Smooth muscle cell (in vitro differentiated cells): ENCODE data around the gene FAM72C. TPM values are rescaled to one million over a fixed set of nuclear protein-coding genes. Genes with fewer than 3 reads are reported as not detected.
"Not testable (repeated sequence)": the region's sequence is repeated elsewhere in the genome, so short reads cannot be mapped to it uniquely, and the experiment has no call there.

ENCODE experiments used
- DNase-seq: peaks from one replicate; lab custom pipeline; 2025; ENCODE audit not compliant: unreplicated experiment; lab: John Stamatoyannopoulos, UW
- H2AFZ ChIP-seq: fragments of 200-600 bp; sonication (generic); 2 replicates; pipeline ENCODE4 v1.6.0; 2016; ENCODE audit warnings: antibody characterized with exemption, low read depth, mild to moderate bottlenecking
- H3F3A ChIP-seq: fragments of 200-600 bp; sonication (generic); 2 replicates; pipeline ENCODE4 v1.6.0; 2017; ENCODE audit warnings: antibody characterized with exemption, low read depth
- H3K27ac ChIP-seq: fragments of 200-600 bp; sonication (generic); 2 replicates; pipeline ENCODE4 v1.5.1; 2016; ENCODE audit warnings: low read depth, mild to moderate bottlenecking
- H3K27me3 ChIP-seq: fragments of 200-600 bp; sonication (generic); 2 replicates; pipeline ENCODE4 v1.6.1; 2016; ENCODE audit warnings: low read depth, mild to moderate bottlenecking
- H3K36me3 ChIP-seq: fragments of 200-600 bp; sonication (generic); 2 replicates; pipeline ENCODE4 v1.5.1; 2016; ENCODE audit warnings: low read depth
- H3K4me1 ChIP-seq: fragments of 200-600 bp; sonication (generic); 2 replicates; pipeline ENCODE4 v1.5.1; 2016; ENCODE audit warnings: low read depth
- H3K4me2 ChIP-seq: fragments of 200-600 bp; sonication (generic); 2 replicates; pipeline ENCODE4 v1.6.0; 2016; ENCODE audit warnings: mild to moderate bottlenecking
- H3K4me3 ChIP-seq: fragments of 200-600 bp; sonication (generic); 2 replicates; pipeline ENCODE4 v1.5.1; 2016; ENCODE audit warnings: mild to moderate bottlenecking
- H3K79me2 ChIP-seq: fragments of 200-600 bp; sonication (generic); 2 replicates; pipeline ENCODE4 v1.6.0; 2016; ENCODE audit warnings: low read depth, mild to moderate bottlenecking
- H3K9ac ChIP-seq: fragments of 200-600 bp; sonication (generic); 2 replicates; pipeline ENCODE4 v1.6.0; 2016; ENCODE audit warnings: low read depth
- H3K9me3 ChIP-seq: fragments of 200-600 bp; sonication (generic); replicated peaks from 2 replicates; pipeline ENCODE4 v1.5.1; 2016; ENCODE audit warnings: low read depth
- H4K20me1 ChIP-seq: fragments of 200-600 bp; sonication (generic); 2 replicates; pipeline ENCODE4 v1.6.0; 2016; ENCODE audit warnings: low read depth
- WGBS: methylation state at CpG from one replicate; pipeline ENCODE4 v1.1.7; 2016; ENCODE audit warnings: low lambda C conversion rate; 5-methylcytosine and 5-hydroxymethylcytosine counted together
- polyA plus RNA-seq: library from polyadenylated mRNA; unstranded; fragments of >200 nt; fragmentation: Nextera tagmentation; extraction: Ambion mirVana; gene quantifications from 2 replicates; pipeline ENCODE4 v1.2.1, GENCODE V29; 2016
- total RNA-seq: library from RNA; depleted of rRNA; stranded (reverse); fragments of >200 nt; gene quantifications from 2 replicates; pipeline ENCODE4 v1.2.3, GENCODE V29; 2014

FAM72C gene
- total RNA-seq: 0.18 TPM in 1 of 2 replicates, not detected in the other
- 0.30 and 0.51 TPM in 2 replicates for polyA plus RNA-seq

DNA sequence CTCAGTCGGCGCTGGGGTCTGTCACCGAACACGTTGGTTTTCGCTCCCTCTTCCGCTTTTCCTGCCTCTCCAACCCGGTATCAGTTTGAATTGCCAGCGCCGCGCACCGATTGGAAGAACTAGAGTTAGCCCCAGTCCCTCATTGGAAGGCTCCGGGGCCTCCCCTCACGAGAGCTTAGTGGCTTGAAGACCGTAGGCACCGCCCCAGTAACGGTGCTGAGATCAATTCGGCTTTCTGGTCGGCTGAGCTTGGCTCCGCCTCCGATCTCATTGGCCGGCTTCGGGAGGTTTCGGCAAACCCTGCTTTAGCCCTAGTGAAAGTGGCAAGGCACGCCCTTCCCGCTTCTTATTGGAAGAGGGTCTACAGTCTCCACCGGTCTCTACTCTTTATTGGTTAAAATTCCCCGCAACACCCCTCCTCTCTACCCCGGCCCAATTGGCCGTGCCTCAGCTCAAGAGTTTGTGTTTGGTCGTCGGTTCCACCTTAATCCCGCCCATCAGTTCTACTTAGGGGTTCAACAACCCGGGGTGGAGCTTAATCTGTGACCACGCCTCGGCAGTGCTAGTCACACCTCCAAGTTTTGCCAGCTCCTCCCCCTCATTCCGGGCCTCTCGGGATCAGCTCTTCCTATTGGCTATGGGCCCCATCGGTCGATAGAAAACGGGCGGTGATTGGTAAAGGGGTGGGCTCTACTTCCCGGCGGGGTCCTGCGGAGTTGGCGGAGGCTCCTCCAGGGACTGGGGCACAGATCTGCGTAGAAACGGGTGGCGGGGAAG lies at the start of gene FAM72C:
TSS of gene FAM72C (minus strand) at position 63 of the 777 bp plus-strand sequence. CDS start 845 bp downstream, outside the sequence.
- H3K4me1 ChIP-seq, H2AFZ ChIP-seq, DNase-seq, H3K4me2 ChIP-seq, H3K9me3 ChIP-seq, H3K27me3 ChIP-seq, H4K20me1 ChIP-seq, H3F3A ChIP-seq, H3K4me3 ChIP-seq, H3K79me2 ChIP-seq, H3K27ac ChIP-seq, H3K9ac ChIP-seq, H3K36me3 ChIP-seq: not testable (repeated sequence)
- no CpG with 5 or more reads among the region's 48 CpGs for WGBS

DNA sequence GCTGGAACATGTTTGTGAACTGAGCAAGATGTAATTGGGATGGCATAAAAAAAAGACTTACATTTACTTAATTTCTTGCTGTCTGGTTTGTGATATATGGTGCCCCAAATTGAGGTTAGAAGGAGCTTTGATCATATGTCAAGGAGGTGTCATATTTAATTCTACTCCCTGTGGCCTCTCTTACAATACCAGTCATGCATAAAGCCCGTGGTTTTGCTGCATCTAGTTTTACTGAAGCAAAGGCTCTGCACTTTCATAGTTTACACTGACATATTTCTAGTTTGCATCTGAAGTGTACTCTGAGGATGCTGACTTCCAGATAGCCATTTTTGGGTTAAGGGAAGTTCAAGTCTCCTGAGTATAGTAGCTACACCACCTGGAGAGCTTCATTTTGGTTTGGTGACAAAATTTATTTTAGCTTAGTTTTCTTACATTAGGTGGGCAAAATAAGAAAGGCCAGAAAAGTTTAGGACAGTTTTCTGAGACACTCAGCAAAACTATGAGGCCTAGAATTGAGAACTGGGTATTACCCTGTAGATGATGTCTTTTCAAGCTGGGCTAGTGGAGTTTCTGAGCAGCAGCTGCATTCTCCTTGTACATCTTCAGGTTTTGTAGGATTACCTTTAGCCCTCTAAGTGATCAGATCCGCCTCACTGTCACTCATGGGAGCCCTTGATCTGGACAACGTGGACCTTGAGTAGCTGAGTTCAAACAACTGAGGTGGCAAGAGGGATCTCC lies 48.4 kb upstream of the FAM72C start:
- not testable (repeated sequence) for H3K4me2 ChIP-seq, H3K4me3 ChIP-seq, H3K9me3 ChIP-seq, H2AFZ ChIP-seq, H3K36me3 ChIP-seq, H3K9ac ChIP-seq, H3F3A ChIP-seq, H4K20me1 ChIP-seq, H3K79me2 ChIP-seq, H3K4me1 ChIP-seq, H3K27ac ChIP-seq, DNase-seq, H3K27me3 ChIP-seq
- WGBS: no CpG with 5 or more reads among the region's 3 CpGs

DNA sequence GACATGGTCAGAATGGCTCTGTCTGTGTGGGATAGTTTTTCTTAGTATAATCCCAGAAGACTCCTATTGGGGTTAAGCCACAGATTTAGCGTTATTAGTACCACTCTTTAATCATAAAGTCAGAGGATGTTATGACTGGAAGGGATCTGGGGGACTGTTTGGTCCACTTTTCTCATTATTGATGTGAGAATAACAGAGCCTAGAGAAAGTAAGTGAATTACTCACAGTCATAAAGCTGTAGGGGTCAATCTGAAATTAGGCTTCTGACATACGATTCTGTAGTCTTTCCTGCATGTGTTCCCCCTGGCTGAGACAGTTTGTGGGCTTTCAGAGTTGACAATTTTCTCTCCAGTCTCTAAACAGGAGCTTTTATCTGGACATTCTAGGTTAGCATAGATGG lies 47.3 kb upstream of the FAM72C start:
- not testable (repeated sequence) for H3K4me3 ChIP-seq, H3K9ac ChIP-seq, H3K27me3 ChIP-seq, H3K9me3 ChIP-seq, H3K27ac ChIP-seq, H3K4me2 ChIP-seq, H3K79me2 ChIP-seq, H3K36me3 ChIP-seq, DNase-seq, H2AFZ ChIP-seq, H3F3A ChIP-seq, H4K20me1 ChIP-seq, H3K4me1 ChIP-seq
- no CpG with 5 or more reads among the region's 2 CpGs for WGBS

DNA sequence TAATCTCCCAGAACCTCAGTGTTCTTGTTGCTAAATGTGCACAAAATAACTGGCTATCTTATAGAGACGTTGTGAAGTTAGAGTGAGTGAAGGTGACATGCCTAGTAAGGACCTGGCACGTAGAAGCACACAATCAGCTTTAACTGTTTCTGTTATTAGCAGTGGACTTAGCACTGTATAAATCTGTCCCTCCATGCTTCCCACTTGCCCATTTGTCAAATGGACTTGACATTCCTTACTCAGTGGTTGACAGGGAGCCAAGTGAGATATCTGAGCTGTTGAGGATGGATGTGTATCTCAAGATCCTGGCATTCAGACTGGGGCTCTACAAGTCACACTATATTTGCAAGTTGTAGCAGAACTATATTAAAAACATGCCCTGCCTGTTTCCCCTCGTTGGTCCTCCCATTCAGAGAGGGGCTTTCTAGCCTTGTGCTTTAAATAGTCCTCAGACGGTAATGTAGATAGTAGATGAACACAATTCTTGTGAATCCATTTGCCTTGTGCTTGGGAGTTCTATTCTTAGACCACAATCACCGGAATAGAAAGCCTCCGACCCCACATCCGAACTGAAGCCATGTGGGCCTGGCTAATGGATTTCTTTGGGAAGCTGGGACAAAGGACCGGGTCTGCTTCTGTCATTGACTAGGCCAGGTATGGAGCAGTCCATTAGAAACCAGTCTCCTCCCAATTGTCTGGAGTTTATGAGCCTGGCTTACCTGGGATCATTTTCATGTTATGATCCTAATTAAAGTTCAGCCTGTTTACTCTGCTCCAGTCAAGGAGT lies 43.6 kb upstream of the FAM72C start:
- DNase-seq, H3K36me3 ChIP-seq, H2AFZ ChIP-seq, H3F3A ChIP-seq, H3K79me2 ChIP-seq, H3K4me1 ChIP-seq, H3K4me2 ChIP-seq, H3K27ac ChIP-seq, H3K4me3 ChIP-seq, H3K9me3 ChIP-seq, H4K20me1 ChIP-seq, H3K27me3 ChIP-seq, H3K9ac ChIP-seq: not testable (repeated sequence)
- 62% methylated on average over 2 of the region's 8 CpGs for WGBS

DNA sequence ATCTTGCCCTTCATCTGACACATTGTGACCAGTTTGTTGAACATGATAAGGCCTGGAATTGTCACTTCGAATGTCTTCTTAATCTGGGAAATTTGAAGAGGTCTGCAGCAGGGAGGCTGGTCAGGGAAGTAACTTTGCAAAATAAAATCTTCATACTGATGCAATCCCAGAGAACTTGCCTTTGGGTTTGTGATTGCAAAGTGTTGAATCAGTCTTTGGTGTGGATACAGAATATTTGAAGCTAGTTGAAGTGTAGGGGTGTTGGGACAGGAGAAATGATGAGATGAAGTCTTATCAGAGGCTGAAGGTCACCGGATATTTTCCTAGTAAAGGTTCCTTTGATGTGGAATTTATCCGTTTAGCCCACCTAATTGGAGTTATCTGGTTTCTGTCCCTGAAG lies 42.7 kb upstream of the FAM72C start:
- not testable (repeated sequence) for H3K36me3 ChIP-seq, H3K4me1 ChIP-seq, H3K27ac ChIP-seq, H4K20me1 ChIP-seq, H3K9ac ChIP-seq, H3K27me3 ChIP-seq, H3K9me3 ChIP-seq, H2AFZ ChIP-seq, DNase-seq, H3K4me2 ChIP-seq, H3K4me3 ChIP-seq, H3F3A ChIP-seq, H3K79me2 ChIP-seq
- no CpG with 5 or more reads among the region's 3 CpGs for WGBS

DNA sequence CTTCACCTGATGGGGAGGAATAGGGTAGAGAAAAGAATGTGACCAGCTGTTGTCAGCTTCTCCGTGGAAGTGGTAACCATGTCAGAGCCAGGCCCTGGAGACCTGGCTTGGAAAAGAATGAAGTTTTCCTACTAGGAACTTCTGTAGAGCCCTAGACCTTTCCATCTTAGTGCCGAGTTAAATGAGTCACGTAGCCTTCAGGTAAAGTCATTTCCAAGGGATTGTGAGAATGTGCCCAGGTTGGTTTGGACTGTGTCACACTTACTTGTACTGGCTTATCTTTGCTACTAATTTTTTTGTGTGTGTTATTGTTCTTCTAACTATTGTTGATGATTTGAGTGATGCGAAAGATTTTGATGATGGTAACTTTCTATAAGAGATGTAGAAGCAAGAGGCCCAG lies 42.3 kb upstream of the FAM72C start:
- H3K27ac ChIP-seq, H3K79me2 ChIP-seq, H3K4me3 ChIP-seq, H3K9me3 ChIP-seq, H3F3A ChIP-seq, H3K4me2 ChIP-seq, H3K9ac ChIP-seq, H3K36me3 ChIP-seq, H2AFZ ChIP-seq, H3K4me1 ChIP-seq, H3K27me3 ChIP-seq, DNase-seq, H4K20me1 ChIP-seq: not testable (repeated sequence)
- WGBS: no CpG with 5 or more reads among the region's 4 CpGs

DNA sequence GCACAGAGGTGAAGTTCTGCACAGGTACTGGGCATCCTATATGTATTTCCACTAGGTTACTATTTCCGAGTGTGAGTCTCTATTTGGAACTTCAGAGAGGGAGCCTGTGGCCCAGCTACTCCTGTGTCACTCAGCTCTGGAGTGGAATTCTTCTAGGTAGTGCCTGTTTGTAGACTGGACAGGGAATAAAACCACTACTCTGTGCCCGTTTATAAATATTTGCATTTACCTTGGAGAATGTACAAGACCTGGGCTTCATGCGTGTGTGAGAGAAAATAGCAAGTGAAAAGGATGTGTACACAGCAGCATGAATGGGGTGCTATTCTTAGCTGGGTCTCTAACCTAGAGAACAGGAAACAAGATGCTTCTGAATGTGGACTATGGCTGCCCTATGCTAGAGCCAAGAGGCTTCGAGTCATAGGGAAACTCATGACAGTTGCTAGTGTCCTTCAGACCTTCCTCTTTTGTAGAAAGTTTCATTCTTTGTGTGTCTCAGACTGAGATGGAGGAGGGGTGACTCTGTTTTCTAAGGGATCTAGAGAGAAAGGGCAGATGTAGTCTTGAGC lies 40.5 kb upstream of the FAM72C start:
- not testable (repeated sequence) for H4K20me1 ChIP-seq, H3K27ac ChIP-seq, H2AFZ ChIP-seq, H3K4me2 ChIP-seq, H3K4me1 ChIP-seq, H3K9me3 ChIP-seq, H3K27me3 ChIP-seq, H3F3A ChIP-seq, H3K9ac ChIP-seq, H3K36me3 ChIP-seq, H3K79me2 ChIP-seq, DNase-seq, H3K4me3 ChIP-seq
- no CpG with 5 or more reads among the region's 4 CpGs for WGBS

DNA sequence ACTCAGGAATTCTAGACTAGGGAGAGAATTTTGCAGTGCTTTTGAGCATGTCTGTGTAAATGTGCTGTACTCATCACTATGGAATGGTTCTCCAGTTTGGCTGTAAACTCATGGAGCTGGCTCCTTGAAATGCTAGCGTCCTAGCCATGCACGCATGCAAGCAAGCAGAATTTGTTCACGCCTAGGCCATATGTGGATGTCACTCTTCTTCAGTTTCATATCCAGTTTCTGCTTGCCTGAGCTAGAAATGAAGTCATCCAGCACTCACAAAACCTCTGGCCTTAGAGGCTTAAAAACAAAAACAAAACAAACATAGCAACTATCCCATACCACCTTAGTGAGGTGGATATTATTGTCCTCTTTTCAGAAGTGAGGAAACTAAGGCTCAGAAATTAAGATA lies 37.6 kb upstream of the FAM72C start:
- not testable (repeated sequence) for DNase-seq, H3K36me3 ChIP-seq, H3K9me3 ChIP-seq, H2AFZ ChIP-seq, H4K20me1 ChIP-seq, H3K4me3 ChIP-seq, H3K27ac ChIP-seq, H3K79me2 ChIP-seq, H3K4me2 ChIP-seq, H3K4me1 ChIP-seq, H3F3A ChIP-seq, H3K27me3 ChIP-seq, H3K9ac ChIP-seq
- WGBS: no CpG with 5 or more reads among the region's 3 CpGs
